Cardiac muscle cell (in vitro differentiated cells and primary cell): ENCODE results near the gene HOPX. TPM values are rescaled to one million over a fixed set of nuclear protein-coding genes. Genes with fewer than 3 reads are reported as not detected.
"Not testable (repeated sequence)": the region's sequence is repeated elsewhere in the genome, so short reads cannot be mapped to it uniquely, and the experiment has no call there.

Experiments used
- DNase-seq, 2 donors: peaks; one replicate each; pipeline versions ENCODE4 v3.0.0 to v3.0.0-alpha.2; 2010 to 2017; ENCODE audit warnings: low read depth in 1 of 2, low spot score in 1 of 2
- H3K27ac ChIP-seq: fragments of 200-600 bp; sonication (generic); 2 replicates; pipeline ENCODE4 v1.5.1; 2016
- H3K27me3 ChIP-seq: fragments of 200-600 bp; sonication (generic); 2 replicates; pipeline ENCODE4 v1.6.0; 2016; ENCODE audit warnings: control low read depth
- H3K36me3 ChIP-seq: fragments of 200-600 bp; sonication (generic); 2 replicates; pipeline ENCODE4 v1.5.1; 2016; ENCODE audit warnings: control low read depth
- H3K4me1 ChIP-seq: fragments of 200-600 bp; sonication (generic); 2 replicates; pipeline ENCODE4 v1.8.1; 2017; ENCODE audit warnings: low read depth, mild to moderate bottlenecking, mixed run types
- H3K4me3 ChIP-seq: fragments of 200-600 bp; sonication (generic); 2 replicates; pipeline ENCODE4 v1.5.1; 2016; ENCODE audit warnings: mild to moderate bottlenecking
- H3K9me3 ChIP-seq: fragments of 200-600 bp; sonication (generic); 2 replicates; pipeline ENCODE4 v1.5.1; 2017; ENCODE audit warnings: low read depth, mild to moderate bottlenecking, control low read depth
- polyA plus RNA-seq: library from polyadenylated mRNA; unstranded; fragments of >200 nt; fragmentation: Nextera tagmentation; extraction: Ambion mirVana; gene quantifications from 2 replicates; pipeline ENCODE4 v1.2.1, GENCODE V29; 2016
- total RNA-seq: library from RNA; depleted of rRNA; stranded (reverse); fragments of >200 nt; gene quantifications from 2 replicates; pipeline ENCODE4 v1.2.3, GENCODE V29; 2016
- TF ChIP-seq, protein P1 (sequence below): IDR thresholded peaks from 2 replicates; pipeline ENCODE4 v1.5.1; 2012; ENCODE audit warnings: low read depth, mild to moderate bottlenecking, low read length

The HOPX gene
- total and polyA plus RNA-seq, 2 experiments from 2014 or later = 0.12 to 2.6 TPM

DNA sequence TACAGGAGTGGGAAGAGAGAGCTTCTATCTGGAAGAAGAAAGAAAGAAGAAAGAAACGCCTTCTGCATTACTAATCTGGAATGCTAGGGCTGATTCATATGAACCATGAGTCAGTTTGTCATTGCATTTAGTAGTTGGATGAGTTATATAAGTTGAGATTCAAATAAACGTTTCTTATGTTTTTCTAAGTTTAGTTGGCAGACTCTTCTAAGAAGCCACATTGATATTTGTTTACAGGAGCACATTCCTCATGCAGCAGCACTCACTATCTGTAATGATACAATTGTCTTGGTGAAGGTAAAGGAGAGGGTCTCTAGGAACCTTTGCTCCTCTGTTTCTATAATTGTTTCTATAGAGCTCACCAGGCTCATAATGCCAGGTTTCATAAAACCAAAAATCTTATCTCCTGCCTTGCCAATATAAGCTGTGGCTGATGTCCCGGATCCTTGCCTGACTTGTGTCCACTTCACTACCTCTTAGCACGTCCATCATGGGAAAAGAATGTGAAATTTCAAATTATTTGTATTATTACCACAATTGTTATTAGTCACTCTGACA, 39.5 kb downstream of the HOPX start:
- H3K4me1 ChIP-seq = no peaks in the 10 kb centered on the region
- no peaks in the 10 kb centered on the region for H3K27me3 ChIP-seq
- no peak overlapping the region for H3K4me3 ChIP-seq
- DNase-seq = peak in 1 of 2 donors; percentile 87
- H3K9me3 ChIP-seq = no peaks in the 10 kb centered on the region
- H3K36me3 ChIP-seq = no peaks in the 10 kb centered on the region
- TF ChIP-seq, protein P1, sequence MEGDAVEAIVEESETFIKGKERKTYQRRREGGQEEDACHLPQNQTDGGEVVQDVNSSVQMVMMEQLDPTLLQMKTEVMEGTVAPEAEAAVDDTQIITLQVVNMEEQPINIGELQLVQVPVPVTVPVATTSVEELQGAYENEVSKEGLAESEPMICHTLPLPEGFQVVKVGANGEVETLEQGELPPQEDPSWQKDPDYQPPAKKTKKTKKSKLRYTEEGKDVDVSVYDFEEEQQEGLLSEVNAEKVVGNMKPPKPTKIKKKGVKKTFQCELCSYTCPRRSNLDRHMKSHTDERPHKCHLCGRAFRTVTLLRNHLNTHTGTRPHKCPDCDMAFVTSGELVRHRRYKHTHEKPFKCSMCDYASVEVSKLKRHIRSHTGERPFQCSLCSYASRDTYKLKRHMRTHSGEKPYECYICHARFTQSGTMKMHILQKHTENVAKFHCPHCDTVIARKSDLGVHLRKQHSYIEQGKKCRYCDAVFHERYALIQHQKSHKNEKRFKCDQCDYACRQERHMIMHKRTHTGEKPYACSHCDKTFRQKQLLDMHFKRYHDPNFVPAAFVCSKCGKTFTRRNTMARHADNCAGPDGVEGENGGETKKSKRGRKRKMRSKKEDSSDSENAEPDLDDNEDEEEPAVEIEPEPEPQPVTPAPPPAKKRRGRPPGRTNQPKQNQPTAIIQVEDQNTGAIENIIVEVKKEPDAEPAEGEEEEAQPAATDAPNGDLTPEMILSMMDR = no peak
- no peak overlapping the region for H3K27ac ChIP-seq

- TF ChIP-seq, protein P1 = no peak
- no peak overlapping the region for H3K27ac ChIP-seq
- H3K36me3 ChIP-seq = no peaks in the 10 kb centered on the region
- no peaks in the 10 kb centered on the region for H3K27me3 ChIP-seq
- DNase-seq = peak in 1 of 2 donors; percentile 16
- no peak overlapping the region for H3K4me3 ChIP-seq
- no peaks in the 10 kb centered on the region for H3K4me1 ChIP-seq
- no peaks in the 10 kb centered on the region for H3K9me3 ChIP-seq
Measured at GRCh38 chr4:56640621-56641493, 40.2 kb downstream of the HOPX start.

DNA sequence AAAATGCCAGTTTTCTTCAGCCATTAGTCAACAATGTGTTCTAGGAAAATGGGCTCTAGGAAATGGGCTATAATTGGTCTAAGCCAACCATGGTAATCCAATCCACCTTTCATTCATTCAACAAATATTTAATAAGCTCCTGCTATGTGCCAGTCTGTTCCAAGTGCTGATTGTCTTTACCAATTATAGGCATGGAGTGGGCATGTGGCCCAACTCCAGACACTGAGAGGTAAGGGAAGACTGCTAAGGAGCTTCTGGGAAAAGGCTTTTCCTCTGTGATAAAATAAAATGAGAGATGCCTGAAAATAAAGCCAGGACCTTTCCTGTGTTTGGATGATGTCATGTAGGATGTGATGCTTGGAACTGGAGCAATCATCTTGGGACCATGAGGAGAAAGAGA, 43.3 kb downstream of the HOPX start:
- H3K27me3 ChIP-seq = no peaks in the 10 kb centered on the region
- H3K4me3 ChIP-seq = no peak overlapping the region
- TF ChIP-seq, protein P1 = no peak
- no peaks in the 10 kb centered on the region for H3K36me3 ChIP-seq
- H3K9me3 ChIP-seq = no peaks in the 10 kb centered on the region
- no peak for DNase-seq
- no peaks in the 10 kb centered on the region for H3K4me1 ChIP-seq
- H3K27ac ChIP-seq = no peak overlapping the region

- H3K9me3 ChIP-seq = no peaks in the 10 kb centered on the region
- no peak overlapping the region for H3K4me3 ChIP-seq
- TF ChIP-seq, protein P1 = no peak
- no peaks in the 10 kb centered on the region for H3K27me3 ChIP-seq
- no peak overlapping the region for H3K27ac ChIP-seq
- H3K36me3 ChIP-seq = no peaks in the 10 kb centered on the region
- no peak for DNase-seq
- no peaks in the 10 kb centered on the region for H3K4me1 ChIP-seq
Measured at GRCh38 chr4:56637154-56637553, 43.9 kb downstream of the HOPX start.

DNA sequence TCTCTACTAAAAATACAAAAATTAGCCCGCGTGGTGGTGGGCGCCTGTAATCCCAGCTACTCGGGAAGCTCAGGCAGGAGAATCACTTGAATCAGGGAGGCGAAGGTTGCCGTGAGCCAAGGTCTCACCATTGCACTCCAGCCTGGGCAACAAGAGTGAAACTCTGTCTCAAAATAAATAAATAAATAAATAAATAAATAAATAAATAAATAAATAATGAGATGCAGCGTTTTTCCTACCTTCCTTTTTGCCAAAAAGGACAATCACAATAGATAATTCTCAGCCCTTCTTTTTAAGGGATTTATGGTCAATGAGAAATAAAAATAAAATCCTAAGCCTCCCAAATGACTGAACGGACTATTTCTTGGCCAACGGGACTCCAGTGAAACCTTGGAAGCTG, 46.1 kb downstream of the HOPX start:
- DNase-seq = not testable (repeated sequence)

DNA sequence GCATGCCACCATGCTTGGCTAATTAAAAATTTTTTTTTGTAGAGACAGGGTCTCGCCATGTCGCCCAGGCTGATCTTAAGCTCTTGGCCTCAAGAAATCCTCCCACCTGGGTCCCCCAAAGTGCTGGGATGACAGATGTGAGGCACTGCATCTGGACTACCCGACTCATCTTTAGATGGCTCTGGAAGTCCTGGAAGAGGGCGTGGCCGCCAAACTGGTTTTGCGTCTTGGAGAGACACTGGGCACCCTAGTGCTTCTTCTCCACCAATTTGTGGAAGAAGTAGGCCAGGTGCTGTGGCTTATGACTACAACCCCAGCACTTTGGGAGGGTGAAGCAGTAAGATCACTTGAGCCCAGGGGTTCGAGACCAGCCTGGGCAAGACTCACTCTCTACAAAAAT, 47.6 kb downstream of the HOPX start:
- Histone ChIP-seq H3K27ac (no peak overlapping the region), H3K4me1 (no peaks in the 10 kb centered on the region), H3K36me3 (no peaks in the 10 kb centered on the region), H3K4me3 (no peak overlapping the region), H3K27me3 (no peaks in the 10 kb centered on the region), H3K9me3 (no peaks in the 10 kb centered on the region)
- DNase-seq = no peak
- TF ChIP-seq, protein P1 = no peak

More for the DNA sequence above, 46.1 kb downstream of the HOPX start:
- H3K36me3 ChIP-seq, H3K27me3 ChIP-seq, H3K27ac ChIP-seq, H3K9me3 ChIP-seq, H3K4me3 ChIP-seq, H3K4me1 ChIP-seq: not testable (repeated sequence)
